IPS DF 4.7 (cell line): ENCODE data around the gene BCL2L12.

Experiments
- DNase-seq: peaks from one replicate; pipeline ENCODE4 v3.0.0-alpha.2; 2013; ENCODE audit warnings: low spot score; ENCODE audit errors: extremely low read depth

The BCL2L12 gene

GRCh38 chr19:49642492-49643035, 23.2 kb upstream of the BCL2L12 start:
- no peak for DNase-seq

- DNase-seq: no peak
Observed at GRCh38 chr19:49643466-49643865, 22.3 kb upstream of the BCL2L12 start.

DNA sequence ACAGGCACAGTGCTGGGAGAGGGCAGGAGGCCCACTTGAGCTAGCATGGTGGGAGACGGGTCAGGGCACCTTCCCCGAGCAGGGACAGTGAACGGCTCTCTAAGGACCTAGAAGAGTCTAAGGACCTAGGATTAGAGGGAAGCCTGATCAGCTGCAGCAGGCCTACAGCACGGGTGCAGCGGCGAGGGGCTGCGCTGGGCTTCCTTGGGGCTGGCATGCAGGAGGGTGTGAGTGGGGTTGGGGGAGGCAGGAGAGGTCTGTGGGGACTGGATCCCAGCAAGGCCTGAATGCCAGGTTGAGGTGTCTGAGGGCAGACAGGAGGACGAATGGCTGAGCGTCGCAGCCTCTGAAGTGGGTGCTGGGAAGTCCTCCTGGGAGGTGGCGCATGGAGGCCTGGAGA, 20.1 kb upstream of the BCL2L12 start:
- DNase-seq: no peak

- DNase-seq: no peak
Observed at GRCh38 chr19:49645995-49646394, 19.7 kb upstream of the BCL2L12 start.

GRCh38 chr19:49646586-49646985, 19.1 kb upstream of the BCL2L12 start:
- no peak for DNase-seq

DNA sequence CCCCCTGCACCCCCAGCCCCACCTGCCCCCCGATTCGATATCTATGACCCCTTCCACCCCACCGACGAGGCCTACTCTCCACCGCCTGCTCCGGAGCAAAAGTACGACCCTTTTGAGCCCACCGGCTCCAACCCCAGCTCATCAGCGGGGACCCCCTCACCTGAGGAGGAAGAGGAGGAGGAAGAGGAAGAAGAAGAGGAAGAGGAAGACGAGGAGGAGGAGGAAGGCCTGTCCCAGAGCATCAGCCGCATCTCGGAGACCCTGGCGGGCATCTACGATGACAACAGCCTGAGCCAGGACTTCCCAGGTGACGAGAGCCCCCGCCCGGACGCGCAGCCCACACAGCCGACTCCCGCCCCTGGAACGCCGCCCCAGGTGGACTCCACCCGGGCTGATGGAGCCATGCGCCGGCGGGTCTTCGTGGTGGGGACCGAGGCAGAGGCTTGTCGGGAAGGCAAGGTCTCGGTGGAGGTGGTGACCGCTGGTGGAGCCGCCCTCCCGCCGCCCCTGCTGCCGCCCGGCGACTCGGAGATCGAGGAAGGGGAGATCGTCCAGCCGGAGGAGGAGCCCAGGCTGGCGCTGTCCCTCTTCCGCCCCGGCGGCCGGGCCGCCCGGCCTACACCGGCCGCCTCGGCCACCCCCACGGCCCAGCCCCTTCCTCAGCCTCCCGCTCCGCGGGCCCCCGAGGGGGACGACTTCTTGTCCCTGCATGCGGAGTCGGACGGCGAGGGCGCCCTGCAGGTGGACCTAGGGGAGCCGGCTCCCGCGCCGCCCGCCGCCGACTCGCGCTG, 14.5 kb upstream of the BCL2L12 start:
- DNase-seq: no peak

DNA sequence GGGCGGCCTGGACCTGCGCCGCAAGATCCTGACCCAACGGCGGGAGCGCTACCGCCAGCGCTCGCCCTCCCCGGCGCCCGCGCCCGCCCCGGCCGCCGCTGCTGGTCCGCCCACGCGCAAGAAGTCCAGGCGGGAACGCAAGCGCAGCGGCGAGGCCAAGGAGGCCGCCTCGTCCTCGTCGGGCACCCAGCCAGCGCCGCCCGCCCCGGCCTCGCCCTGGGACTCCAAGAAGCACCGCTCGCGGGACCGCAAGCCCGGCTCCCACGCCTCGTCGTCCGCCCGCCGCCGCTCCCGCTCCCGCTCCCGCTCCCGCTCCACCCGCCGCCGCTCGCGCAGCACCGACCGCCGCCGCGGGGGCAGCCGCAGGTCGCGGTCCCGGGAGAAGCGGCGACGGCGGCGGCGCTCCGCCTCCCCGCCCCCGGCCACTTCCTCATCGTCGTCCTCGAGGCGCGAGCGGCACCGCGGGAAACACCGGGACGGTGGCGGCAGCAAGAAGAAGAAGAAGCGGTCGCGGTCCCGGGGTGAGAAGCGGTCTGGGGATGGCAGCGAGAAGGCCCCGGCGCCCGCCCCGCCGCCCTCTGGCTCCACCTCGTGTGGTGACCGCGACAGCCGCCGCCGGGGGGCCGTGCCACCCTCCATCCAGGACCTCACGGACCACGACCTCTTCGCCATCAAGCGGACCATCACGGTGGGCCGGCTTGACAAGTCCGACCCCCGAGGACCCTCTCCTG, 13.7 kb upstream of the BCL2L12 start:
- no peak for DNase-seq

DNA sequence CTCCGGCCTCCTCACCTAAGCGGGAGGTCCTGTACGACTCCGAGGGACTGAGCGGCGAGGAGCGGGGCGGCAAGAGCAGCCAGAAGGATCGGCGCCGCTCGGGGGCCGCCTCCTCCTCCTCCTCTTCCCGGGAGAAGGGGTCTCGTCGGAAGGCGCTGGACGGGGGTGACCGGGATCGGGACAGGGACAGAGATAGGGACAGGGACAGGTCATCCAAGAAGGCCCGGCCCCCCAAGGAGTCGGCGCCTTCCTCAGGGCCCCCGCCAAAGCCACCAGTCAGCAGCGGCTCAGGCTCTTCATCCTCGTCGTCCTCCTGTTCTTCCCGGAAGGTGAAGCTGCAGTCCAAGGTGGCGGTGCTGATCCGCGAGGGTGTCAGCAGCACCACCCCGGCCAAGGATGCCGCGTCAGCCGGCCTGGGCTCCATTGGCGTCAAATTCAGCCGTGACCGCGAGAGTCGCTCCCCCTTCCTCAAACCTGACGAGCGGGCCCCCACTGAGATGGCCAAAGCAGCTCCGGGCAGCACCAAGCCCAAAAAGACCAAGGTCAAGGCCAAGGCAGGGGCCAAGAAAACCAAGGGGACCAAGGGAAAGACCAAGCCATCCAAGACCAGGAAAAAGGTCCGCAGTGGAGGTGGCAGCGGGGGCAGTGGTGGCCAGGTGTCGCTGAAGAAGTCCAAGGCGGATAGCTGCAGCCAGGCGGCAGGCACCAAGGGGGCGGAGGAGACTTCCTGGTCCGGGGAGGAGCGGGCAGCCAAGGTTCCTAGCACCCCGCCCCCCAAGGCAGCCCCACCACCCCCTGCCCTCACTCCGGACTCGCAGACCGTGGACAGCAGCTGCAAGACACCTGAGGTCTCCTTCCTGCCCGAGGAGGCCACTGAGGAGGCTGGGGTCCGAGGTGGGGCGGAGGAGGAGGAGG, 12.9 kb upstream of the BCL2L12 start:
- DNase-seq: no peak

DNA sequence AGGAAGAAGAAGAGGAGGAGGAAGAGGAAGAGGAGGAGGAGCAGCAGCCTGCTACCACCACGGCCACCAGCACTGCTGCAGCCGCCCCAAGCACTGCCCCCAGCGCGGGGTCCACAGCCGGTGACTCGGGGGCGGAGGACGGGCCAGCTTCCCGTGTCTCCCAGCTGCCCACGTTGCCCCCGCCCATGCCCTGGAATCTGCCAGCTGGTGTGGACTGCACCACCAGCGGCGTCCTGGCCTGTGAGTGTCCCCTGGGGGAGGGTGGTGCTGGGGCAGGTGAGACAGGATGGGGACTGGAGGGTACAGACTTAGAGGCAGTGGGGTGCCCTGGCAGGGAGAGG, 12.3 kb upstream of the BCL2L12 start:
- DNase-seq: no peak

- DNase-seq: no peak
Observed at GRCh38 chr19:49654581-49654980, 11.2 kb upstream of the BCL2L12 start.

- no peak for DNase-seq
Observed at GRCh38 chr19:49655570-49656455, 9.9 kb upstream of the BCL2L12 start.

DNA sequence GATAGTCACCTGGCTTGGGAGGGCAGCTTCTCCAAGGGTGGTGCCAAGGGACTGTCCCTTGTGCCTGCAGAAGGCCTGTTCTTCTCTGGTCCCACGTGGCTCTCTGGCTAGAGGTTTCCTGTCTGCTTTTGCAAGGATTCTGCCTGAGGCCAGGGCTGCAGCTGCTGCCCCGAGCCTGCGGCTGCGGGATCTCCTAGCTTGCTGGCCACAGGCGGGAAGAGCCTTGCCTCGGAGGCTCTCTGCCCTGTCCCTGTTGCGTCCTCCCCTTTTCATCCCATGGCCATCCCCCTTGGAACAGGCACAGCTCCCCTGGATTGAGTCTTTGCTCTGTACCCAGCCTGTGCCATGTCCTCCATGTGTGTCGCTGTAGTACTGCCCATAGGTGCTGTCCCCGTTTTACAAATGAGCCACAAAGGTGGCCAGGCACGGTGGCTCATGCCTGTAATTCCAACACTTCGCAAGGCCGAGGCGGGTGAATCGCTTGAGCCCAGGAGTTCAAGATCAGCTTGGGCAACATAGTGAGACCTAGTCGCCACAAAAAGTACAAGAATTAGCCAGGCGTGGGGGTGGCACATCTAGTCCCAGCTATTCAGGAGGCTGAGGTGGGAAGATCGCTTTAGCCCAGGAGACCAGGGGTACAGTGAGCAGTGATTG, 9.2 kb upstream of the BCL2L12 start:
- DNase-seq: no peak

DNA sequence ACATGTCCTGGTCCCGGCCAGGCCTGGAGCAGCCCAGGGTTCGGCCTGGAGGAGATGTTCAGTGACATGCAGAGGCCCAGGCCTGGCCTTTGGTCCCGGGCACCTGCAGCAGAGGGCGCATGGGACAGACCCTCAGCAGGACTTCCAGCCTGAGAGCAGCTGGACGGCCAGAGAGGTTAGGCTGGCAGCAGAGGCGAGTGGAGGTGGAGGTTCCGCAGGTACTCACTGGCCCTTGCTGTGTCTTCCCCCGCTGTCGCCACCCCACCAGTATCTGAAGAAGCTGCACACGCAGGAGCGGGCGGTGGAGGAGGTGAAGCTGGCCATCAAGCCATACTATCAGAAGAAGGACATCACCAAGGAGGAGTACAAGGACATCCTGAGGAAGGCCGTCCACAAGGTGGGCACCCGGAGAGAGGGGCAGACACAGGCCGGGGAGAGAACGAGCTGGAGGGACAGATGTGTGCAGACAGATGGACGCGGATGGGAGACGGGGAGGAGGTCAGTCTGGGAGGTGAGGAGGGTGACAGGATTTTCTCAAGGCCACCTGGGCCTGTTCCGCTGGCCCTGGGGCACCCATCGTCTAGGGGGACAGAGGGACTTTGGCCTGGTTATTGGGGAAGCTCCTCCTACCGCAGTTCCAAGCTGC, 8.1 kb upstream of the BCL2L12 start:
- DNase-seq: no peak

DNA sequence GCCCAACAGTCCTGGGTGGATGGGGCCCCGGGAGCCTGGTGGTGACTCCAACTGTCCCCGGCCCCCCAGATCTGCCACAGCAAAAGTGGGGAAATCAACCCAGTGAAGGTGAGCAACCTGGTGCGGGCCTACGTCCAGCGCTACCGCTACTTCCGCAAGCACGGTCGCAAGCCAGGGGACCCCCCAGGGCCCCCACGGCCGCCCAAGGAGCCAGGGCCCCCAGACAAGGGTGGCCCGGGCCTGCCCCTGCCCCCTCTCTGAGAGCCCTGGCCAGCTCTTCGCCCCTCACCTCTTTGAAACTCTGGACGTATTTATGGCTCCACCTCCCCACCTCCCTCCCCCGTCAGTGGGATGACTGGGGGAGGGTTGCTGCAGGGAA, 7.6 kb upstream of the BCL2L12 start:
- DNase-seq: no peak

GRCh38 chr19:49658566-49659442, 6.9 kb upstream of the BCL2L12 start:
- DNase-seq: no peak

GRCh38 chr19:49660338-49660961, 5.3 kb upstream of the BCL2L12 start:
- DNase-seq: no peak

DNA sequence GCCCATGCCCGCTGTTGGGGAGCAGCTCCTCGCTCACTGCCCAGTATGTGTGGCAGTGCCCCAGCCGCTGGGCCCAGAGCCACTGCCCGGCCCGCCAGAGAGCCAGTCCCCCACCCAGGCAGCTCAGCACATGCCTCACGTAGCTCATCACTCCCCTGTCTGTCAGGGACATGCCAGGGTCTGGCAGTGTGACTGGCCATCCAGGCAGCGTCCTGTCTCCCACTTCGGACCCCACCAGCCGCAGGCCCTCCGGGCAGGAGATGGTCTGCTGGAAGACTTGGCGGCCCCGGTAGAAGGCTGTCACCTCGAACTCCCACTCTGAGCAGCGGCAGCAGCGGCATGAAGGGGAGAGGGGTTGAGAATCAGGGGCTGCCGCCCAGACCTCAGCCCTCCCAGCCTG, 3.7 kb upstream of the BCL2L12 start:
- DNase-seq: no peak

DNA sequence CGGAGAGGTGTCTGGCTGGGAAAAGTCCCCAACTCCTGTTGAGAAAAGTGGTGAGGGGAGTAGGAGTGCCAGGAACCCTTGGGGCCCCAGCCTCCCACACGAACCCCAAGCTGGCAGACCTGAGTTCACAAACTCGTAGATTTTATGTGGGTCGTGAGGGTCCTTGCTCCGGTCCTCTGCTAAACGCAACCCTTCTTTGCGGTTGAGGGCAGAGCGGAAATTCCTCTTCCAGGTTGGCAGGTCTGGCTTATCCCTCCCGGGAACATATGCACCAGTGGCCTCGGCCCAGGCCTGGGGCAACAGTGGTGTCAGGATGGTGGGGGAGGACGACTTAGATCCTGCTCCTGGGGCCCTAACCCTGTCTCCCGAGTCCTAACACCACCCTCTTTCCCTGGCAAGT, 2.5 kb upstream of the BCL2L12 start:
- no peak for DNase-seq
